GM18858 (cell line): ENCODE data around the gene MAN1B1.

Experiments
- ATAC-seq: cut with Tn5 transposase; IDR thresholded peaks from one replicate; pipeline ENCODE4 v1.9.1; 2021; ENCODE audit not compliant: unreplicated experiment

The MAN1B1 gene

GRCh38 chr9:137086531-137087408 lies at the start of gene MAN1B1:
MAN1B1 (plus strand) TSS chr9:137086985; CDS start chr9:137087000, 15 bp downstream.
- ATAC-seq = peak; percentile 76

- ATAC-seq = no peak
Measured at GRCh38 chr9:137037035-137037434, 49.8 kb upstream of the MAN1B1 start.

GRCh38 chr9:137037483-137037882 lies 49.3 kb upstream of the MAN1B1 start:
- ATAC-seq = no peak

- no peak for ATAC-seq
Measured at GRCh38 chr9:137038916-137039315, 47.9 kb upstream of the MAN1B1 start.

GRCh38 chr9:137039611-137040366 lies 47.0 kb upstream of the MAN1B1 start:
- ATAC-seq = no peak

- ATAC-seq = no peak
Measured at GRCh38 chr9:137040568-137040967, 46.2 kb upstream of the MAN1B1 start.

- ATAC-seq = no peak
Measured at GRCh38 chr9:137041124-137041523, 45.7 kb upstream of the MAN1B1 start.

GRCh38 chr9:137042751-137043727 lies 43.7 kb upstream of the MAN1B1 start:
- ATAC-seq = no peak

GRCh38 chr9:137044037-137044436 lies 42.7 kb upstream of the MAN1B1 start:
- no peak for ATAC-seq

- no peak for ATAC-seq
Measured at GRCh38 chr9:137044502-137045177, 42.1 kb upstream of the MAN1B1 start.

GRCh38 chr9:137045294-137046087 lies 41.3 kb upstream of the MAN1B1 start:
- no peak for ATAC-seq

- no peak for ATAC-seq
Measured at GRCh38 chr9:137046088-137046787, 40.5 kb upstream of the MAN1B1 start, which contains the start of gene NPDC1. NPDC1 (minus strand) TSS chr9:137046177; CDS start chr9:137045989, 188 bp downstream.

- no peak for ATAC-seq
Measured at GRCh38 chr9:137048655-137049543, 37.9 kb upstream of the MAN1B1 start.

- ATAC-seq = no peak
Measured at GRCh38 chr9:137049544-137050449, 37.0 kb upstream of the MAN1B1 start.

- no peak for ATAC-seq
Measured at GRCh38 chr9:137050570-137050969, 36.2 kb upstream of the MAN1B1 start.

GRCh38 chr9:137051145-137051724 lies 35.5 kb upstream of the MAN1B1 start:
- no peak for ATAC-seq
